Natural killer cell (primary cell): ENCODE measurements around the gene GNB3. TPM values are rescaled to one million over a fixed set of nuclear protein-coding genes. Genes with fewer than 3 reads are reported as not detected.

Experiments used
- ATAC-seq, 3 donors: fragments of 150-1000 bp in 2 of 3; fragments of 200-7000 bp in 1 of 3; cut with Tn5 transposase; 1 replicate in 1 of 3; 2 replicates in 2 of 3; pipeline ENCODE4 v1.10.0; 2021; ENCODE audit warnings: mild to moderate bottlenecking in 2 of 3, moderate library complexity in 2 of 3
- DNase-seq, 2 donors: peaks; one replicate each; pipeline versions ENCODE4 v3.0.0 to v3.0.0-alpha.2; 2013 to 2021; ENCODE audit warnings: mixed read lengths in 1 of 2
- H3K27ac ChIP-seq: one replicate; pipeline ENCODE4 v1.5.1; 2013; ENCODE audit warnings: mild to moderate bottlenecking, low read length
- H3K27me3 ChIP-seq: one replicate; pipeline ENCODE4 v1.6.1; 2013; ENCODE audit warnings: low read length; ENCODE audit not compliant: control insufficient read depth, insufficient read depth
- H3K36me3 ChIP-seq: one replicate; pipeline ENCODE4 v1.6.1; 2013; ENCODE audit warnings: low read length; ENCODE audit not compliant: control insufficient read depth, insufficient read depth
- H3K4me1 ChIP-seq: one replicate; pipeline ENCODE4 v1.6.1; 2013; ENCODE audit warnings: low read length; ENCODE audit not compliant: control insufficient read depth, insufficient read depth
- H3K4me3 ChIP-seq: one replicate; pipeline ENCODE4 v1.5.1; 2013; ENCODE audit warnings: low read length
- H3K9me3 ChIP-seq: one replicate; pipeline ENCODE4 v1.6.1; 2013; ENCODE audit warnings: low read length; ENCODE audit not compliant: control insufficient read depth, insufficient read depth
- H3K27ac Mint-ChIP-seq, 2 donors: one replicate each; pipeline ENCODE4 v1.8.0; 2022; ENCODE audit warnings: mild to moderate bottlenecking in 2 of 2, mixed read lengths in 2 of 2, moderate library complexity in 1 of 2
- H3K27me3 Mint-ChIP-seq, 2 donors: one replicate each; pipeline ENCODE4 v1.8.0; 2022; ENCODE audit warnings: low read depth in 2 of 2, mixed read lengths in 2 of 2
- H3K36me3 Mint-ChIP-seq: one replicate; pipeline ENCODE4 v1.8.0; 2022; ENCODE audit warnings: mixed read lengths
- H3K4me1 Mint-ChIP-seq, 2 donors: one replicate each; pipeline ENCODE4 v1.8.0; 2022; ENCODE audit warnings: mixed read lengths in 2 of 2
- H3K4me3 Mint-ChIP-seq: one replicate; pipeline ENCODE4 v1.8.0; 2022; ENCODE audit warnings: mild to moderate bottlenecking, moderate library complexity, mixed read lengths
- H3K9me3 Mint-ChIP-seq, 2 donors: one replicate each; pipeline ENCODE4 v1.8.0; 2022; ENCODE audit warnings: mixed read lengths in 2 of 2
- CTCF ChIP-seq: fragments of 200-600 bp; IDR thresholded peaks from one replicate; pipeline ENCODE4 v1.8.0; 2022; ENCODE audit warnings: antibody characterized with exemption
- WGBS: methylation state at CpG from one replicate; pipeline ENCODE4 v1.1.7; 2013; ENCODE audit warnings: missing lambda C conversion rate; ENCODE audit not compliant: insufficient coverage; 5-methylcytosine and 5-hydroxymethylcytosine counted together
- intact Hi-C: fragments of 100-400 bp; cut with micrococcal nuclease; formaldehyde crosslinking; loops from one replicate; pipeline ENCODE4 v1.14.2; 2022
- total RNA-seq, 4 donors: library from RNA; stranded (reverse); fragments of 120-200 nt in 1 of 4; gene quantifications; one replicate each; pipeline versions ENCODE4 v1.2.3 to v1.2.4, GENCODE V29; 2013 to 2022

GNB3 gene
- total RNA-seq, 3 donors from 2014 or later (not counting 1 experiment from before 2014, with no cell fraction given): not detected

- H3K27ac Mint-ChIP-seq: no peak overlapping the region
- H3K36me3 Mint-ChIP-seq: no peaks in the 10 kb centered on the region
- 91% methylated on average over 22 of the region's 22 CpGs for WGBS
- Histone ChIP-seq H3K4me1 (peaks cover 25% of the 10 kb centered on the region), H3K27me3 (peaks cover 49% of the 10 kb centered on the region), H3K9me3 (no peaks in the 10 kb centered on the region), H3K36me3 (no peaks in the 10 kb centered on the region), H3K27ac (no peak overlapping the region), H3K4me3 (no peak overlapping the region)
- H3K27me3 Mint-ChIP-seq: peaks cover 68 to 78% of the 10 kb centered on the region in 2 donors
- intact Hi-C loops: loop anchor here (5.0 kb wide), 1 partner anchor 75 kb away; the partner anchor contains the start of gene MLF2
- ATAC-seq (no peak), DNase-seq (no peak)
- peaks cover 20 to 37% of the 10 kb centered on the region in 2 donors for H3K4me1 Mint-ChIP-seq
- TF ChIP-seq CTCF: no peak
- H3K9me3 Mint-ChIP-seq: no peaks in the 10 kb centered on the region
- H3K4me3 Mint-ChIP-seq: peak overlapping the region; percentile 70
Measured at GRCh38 chr12:6826734-6827436, 13.8 kb upstream of the GNB3 start.

- H3K27me3 ChIP-seq: peaks cover 44% of the 10 kb centered on the region
- 7% methylated on average over 4 of the region's 8 CpGs for WGBS
- no peak overlapping the region for H3K27ac Mint-ChIP-seq
Measured at GRCh38 chr12:6827437-6827911, 13.3 kb upstream of the GNB3 start.

GRCh38 chr12:6827982-6828780 lies 12.5 kb upstream of the GNB3 start, which contains the start of gene P3H3:
Gene P3H3 (plus strand): TSS chr12:6828407. CDS start chr12:6828441, 34 bp downstream.
- DNase-seq (peak in 1 of 2 donors; percentile 61), ATAC-seq (peak; percentile 37 to 54 (median 49))
- Mint-ChIP-seq H3K27ac (peak within 1 kb of the TSS in 1 of 2 donors; percentile 73), H3K4me1 (peaks cover 20 to 33% of the 10 kb centered on the region in 2 donors), H3K9me3 (no peaks in the 10 kb centered on the region), H3K4me3 (peak within 1 kb of the TSS; percentile 94), H3K36me3 (no peaks in the 10 kb centered on the region), H3K27me3 (peaks cover 65 to 66% of the 10 kb centered on the region in 2 donors)
- no peak within 1 kb of the TSS for H3K27ac ChIP-seq
- intact Hi-C loops: loop anchor here (5.0 kb wide), 1 partner anchor 76 kb away; the partner anchor contains the start of gene MLF2
- H3K27me3 ChIP-seq: peaks cover 44% of the 10 kb centered on the region
- H3K4me3 ChIP-seq: peak within 1 kb of the TSS; percentile 46
- no peaks in the 10 kb centered on the region for H3K36me3 ChIP-seq
- no peak for TF ChIP-seq CTCF
- WGBS: under 1% methylated on average over 57 of the region's 60 CpGs
- H3K4me1 ChIP-seq: peaks cover 22% of the 10 kb centered on the region
- no peaks in the 10 kb centered on the region for H3K9me3 ChIP-seq

More at GRCh38 chr12:6827437-6827911, 13.3 kb upstream of the GNB3 start:
- Histone ChIP-seq H3K36me3 (no peaks in the 10 kb centered on the region), H3K4me1 (peaks cover 22% of the 10 kb centered on the region), H3K27ac (no peak overlapping the region), H3K9me3 (no peaks in the 10 kb centered on the region), H3K4me3 (no peak overlapping the region)
- H3K9me3 Mint-ChIP-seq: no peaks in the 10 kb centered on the region
- H3K4me3 Mint-ChIP-seq: peak overlapping the region; percentile 70
- no peak for TF ChIP-seq CTCF
- peaks cover 20 to 33% of the 10 kb centered on the region in 2 donors for H3K4me1 Mint-ChIP-seq
- H3K27me3 Mint-ChIP-seq: peaks cover 72% of the 10 kb centered on the region in 2 donors
- H3K36me3 Mint-ChIP-seq: no peaks in the 10 kb centered on the region
- DNase-seq (peak in 1 of 2 donors; percentile 56), ATAC-seq (no peak)
- intact Hi-C loops: loop anchor here (5.0 kb wide), 1 partner anchor 75 kb away; the partner anchor contains the start of gene MLF2
